ENCODE measurements around the gene MEDAG. TPM values are rescaled to one million over a fixed set of nuclear protein-coding genes. Genes with fewer than 3 reads are reported as not detected.

Gene MEDAG
- total RNA-seq, 1 donor: not detected

DNA sequence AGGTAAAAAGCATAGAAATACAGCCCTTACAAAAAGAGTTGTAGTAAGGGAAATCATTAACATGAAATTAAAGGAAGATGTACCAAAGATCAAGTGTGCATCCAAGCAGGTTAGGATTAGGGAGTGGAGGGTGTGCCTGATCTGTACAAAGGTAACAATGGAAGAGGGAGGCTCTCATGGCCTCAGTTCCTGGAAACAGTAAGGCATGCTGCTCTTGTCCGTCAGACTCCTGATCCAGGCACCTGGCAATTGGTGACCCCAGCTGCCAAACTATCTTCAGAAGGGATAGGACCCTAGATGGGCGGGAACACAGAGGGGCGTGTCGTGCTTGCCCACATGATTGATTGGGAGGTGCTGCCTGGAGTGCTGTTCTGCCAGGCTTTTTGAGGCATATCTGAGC, 30.9 kb downstream of the MEDAG start:
- DNase-seq (ENCODE audit: low read depth in 2 of 3, low spot score in 2 of 3): no peak

DNA sequence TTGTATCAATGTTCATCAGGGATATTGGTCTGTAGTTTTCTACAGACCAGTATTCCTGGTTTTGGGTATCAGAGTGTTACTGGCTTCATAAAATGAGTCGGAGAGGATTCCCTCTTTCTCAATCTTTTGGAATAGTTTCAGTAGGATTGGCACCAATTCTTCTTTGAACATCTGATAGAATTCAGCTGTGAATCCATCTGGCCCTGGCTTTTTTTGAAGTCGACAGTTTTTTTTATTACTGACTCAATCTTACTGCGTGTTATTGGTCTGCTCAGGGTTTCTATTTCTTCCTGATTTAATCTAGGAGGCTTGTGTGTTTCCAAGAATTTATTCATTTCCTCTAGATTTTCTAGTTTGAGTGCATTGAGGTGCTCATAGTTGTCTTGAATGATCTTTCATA, 37.8 kb downstream of the MEDAG start:
- no peak for DNase-seq (ENCODE audit: low read depth in 2 of 3, low spot score in 2 of 3)

DNA sequence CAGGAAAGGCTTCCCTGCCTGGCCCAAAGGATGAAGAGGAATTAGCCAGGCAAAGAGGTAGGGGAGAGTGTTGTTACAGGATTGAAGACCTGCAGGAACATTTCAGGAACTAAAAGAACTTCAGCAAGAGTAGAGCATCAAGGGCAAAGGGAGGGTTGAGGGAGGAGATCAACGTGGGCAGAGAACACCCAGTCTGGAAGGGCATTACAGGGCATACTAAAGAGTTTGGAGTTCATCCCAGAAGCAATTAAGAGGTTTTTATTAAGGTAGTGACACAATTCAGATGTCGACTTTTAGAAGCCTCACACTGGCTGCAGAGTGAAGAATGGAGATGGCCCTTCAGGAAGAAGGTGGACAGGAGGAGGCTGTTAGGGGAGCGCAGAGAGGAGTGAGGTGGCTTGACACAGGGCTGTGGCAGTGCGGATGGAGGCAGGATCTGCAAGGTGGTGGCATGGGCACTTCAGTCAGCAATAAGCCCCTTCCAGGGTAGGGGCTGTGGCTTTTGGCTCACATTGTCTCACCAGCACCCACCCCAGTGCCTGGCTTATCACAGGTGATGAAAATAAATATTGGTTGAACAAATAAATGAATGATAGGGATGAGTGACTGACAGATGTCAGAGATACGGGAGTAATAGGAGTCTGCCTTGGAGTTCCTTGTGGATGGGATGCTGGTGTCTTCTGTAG, 51.3 kb downstream of the MEDAG start:
- DNase-seq (ENCODE audit: low read depth in 2 of 3, low spot score in 2 of 3): no peak

DNA sequence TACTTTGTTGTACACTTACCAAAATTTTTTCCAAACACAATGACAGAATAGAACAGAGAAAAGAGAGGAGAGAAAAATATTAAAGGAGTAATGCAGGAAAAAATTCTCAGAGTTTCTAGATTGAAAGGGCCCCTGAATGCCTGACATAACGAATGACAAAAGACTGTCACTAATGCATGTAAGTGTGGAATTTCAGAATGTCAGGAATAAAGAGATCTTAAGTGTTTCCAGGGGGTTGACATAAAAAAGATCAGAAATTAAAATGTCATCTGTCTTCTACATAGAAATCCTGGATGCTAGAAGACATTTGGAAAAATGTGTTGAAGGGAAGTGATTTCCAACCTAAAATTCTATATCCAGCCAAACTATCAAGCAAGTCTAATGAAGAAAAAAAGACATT, 53.6 kb downstream of the MEDAG start:
- DNase-seq (ENCODE audit: low read depth in 2 of 3, low spot score in 2 of 3): no peak

DNA sequence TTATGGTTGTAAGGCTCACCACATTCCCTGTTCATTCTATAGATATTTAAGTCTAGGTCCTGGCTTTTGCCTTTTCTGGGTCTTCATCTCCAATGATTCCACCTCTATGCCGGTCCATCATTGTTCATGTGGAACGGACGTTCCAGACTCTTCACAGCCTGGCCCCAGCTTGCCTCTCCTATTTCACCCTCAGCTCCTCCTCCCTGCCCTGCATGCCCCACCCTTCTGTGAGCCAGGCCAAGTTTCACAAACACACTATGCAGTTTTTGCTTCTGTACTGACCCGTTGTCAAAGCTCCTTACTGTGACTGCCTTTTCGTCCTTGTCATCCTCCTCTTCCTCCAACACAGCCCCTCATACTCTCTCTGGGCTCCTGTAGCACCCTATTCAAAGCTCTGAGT, 57.7 kb downstream of the MEDAG start:
- no peak for DNase-seq (ENCODE audit: low read depth in 2 of 3, low spot score in 2 of 3)

DNA sequence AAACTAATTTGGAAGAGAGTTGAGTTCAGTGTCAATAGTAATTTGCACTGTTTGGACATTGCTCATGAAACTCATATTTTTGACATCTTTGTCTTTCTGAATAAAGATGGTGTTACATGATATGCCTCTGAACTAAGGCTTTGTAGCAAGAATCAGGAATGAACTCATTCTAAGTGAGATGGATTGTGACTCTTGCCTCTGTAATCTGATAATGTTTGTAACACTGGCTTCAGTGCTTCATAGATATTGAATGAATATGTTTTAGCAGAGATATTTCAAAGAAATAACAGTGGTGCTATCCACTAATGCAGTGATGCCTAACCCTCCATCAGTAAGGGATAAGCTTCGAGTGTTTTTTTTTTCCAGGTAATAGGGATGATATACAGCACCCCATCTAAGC, 59.3 kb downstream of the MEDAG start:
- no peak for DNase-seq (ENCODE audit: low read depth in 2 of 3, low spot score in 2 of 3)

DNA sequence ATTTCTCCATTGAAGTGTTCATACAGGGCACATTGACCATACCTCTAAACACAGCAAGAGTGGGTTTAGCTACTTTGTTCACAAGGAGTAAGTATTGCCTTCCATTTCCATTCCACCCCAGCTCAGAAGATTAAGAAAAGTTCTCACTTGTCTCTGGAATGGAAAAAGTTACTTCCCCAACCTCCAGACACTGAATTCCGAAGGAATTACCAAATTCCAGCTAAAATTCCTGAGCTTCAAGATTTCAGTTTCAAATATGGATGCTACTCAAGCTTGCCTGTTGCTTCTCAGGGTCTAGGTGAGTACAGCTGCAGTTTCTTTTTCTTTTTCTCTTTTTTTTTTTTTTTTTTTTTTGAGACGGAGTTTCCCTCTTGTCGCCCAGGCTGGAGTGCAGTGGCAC, 60.0 kb downstream of the MEDAG start:
- no peak for DNase-seq (ENCODE audit: low read depth in 2 of 3, low spot score in 2 of 3)

DNA sequence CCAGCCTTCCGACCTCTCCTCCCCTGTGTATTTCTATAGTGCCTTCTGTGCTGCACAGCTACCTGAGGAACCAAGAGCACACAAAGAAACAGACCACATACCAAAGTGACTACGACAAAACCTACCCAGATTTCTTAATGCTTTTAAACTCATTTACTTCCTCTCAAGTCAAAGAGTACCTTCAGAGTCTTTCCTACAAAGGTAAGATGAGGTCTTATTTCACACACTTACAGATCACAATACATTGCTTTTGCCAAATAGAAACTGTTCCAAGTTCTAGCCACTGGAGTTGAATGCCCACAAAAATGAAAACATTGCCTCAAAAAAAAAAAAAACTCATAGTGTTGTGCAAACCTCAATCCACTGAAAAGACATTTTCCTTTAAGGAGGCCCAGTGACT, 62.8 kb downstream of the MEDAG start:
- DNase-seq (ENCODE audit: low read depth in 2 of 3, low spot score in 2 of 3): no peak

DNA sequence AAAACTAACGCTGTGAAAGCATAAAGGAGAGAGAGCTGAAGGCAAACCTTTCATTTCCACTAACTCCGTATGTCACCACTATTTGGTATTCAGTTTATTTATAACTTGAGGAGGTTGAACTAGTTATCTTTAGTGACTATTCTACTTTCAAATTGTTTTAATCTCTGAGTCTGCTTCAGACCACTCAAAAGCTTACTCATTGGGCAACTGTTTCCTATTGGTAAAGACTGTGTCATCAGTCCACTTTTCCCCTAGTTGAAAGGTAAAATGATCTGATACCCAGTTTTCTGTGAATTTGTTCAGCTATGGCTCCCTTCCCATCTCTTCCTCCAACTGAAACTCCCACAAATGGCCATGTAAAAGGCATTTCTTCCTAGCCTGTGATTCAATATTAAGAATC, 65.5 kb downstream of the MEDAG start:
- DNase-seq (ENCODE audit: low read depth in 2 of 3, low spot score in 2 of 3): no peak

DNA sequence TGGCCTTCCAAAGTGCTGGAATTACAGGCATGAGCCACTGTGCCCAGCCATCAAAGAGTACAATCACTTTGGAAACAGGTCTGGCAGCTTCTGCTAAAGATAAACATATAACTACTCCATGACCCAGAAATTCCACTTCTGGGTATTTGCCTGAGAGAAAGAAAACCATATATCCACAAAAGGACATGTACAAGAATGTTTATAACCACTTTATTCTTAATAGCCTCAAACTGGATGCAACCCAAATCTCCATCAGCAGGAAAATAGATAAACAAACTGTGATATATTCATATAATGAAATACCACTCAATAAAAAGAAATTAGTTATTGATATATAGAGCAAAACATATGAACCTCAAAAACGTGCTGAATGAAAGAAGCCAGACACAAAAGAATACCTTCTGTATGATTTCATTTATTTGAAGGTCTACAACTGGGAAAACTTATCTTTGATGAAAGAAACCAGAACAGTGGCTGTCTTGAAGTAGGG, 66.9 kb downstream of the MEDAG start:
- DNase-seq (ENCODE audit: low read depth in 2 of 3, low spot score in 2 of 3): no peak

DNA sequence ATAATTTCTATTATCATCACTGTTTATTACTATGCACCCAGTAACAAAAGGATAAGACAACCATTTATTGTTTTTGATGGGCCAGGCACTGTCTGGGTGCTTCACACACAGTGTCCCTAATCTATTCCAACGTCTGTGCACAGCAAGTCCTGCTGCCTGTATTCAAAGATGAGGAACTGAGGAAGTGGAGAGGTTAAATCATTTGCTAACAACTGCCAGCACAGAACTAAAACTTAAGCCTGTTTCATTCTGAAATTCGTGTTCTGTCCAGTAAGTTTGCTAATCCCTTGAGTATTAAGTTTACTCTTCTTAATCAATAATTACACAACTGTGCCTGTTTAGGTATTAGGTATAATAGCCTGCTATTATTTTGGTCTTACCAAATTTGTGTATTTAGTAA, 68.3 kb downstream of the MEDAG start:
- no peak for DNase-seq (ENCODE audit: low read depth in 2 of 3, low spot score in 2 of 3)

Other genes with a start within 250 kb of the MEDAG start
- gene ALOX5AP, start 170.7 kb upstream of the MEDAG start, total RNA-seq: 6.5 TPM
- not detected for gene TEX26, start 26.4 kb downstream of the MEDAG start, total RNA-seq